ENCODE data around the gene COL6A1.
"Not testable (repeated sequence)": the region's sequence is repeated elsewhere in the genome, so short reads cannot be mapped to it uniquely, and the experiment has no call there.

Gene COL6A1

GRCh38 chr21:45954921-45955320, 26.6 kb upstream of the COL6A1 start:
- H3K9me3 Mint-ChIP-seq: no peaks in the 10 kb centered on the region
- no peak overlapping the region for H3K27ac Mint-ChIP-seq
- no peaks in the 10 kb centered on the region for H3K36me3 Mint-ChIP-seq
- peaks cover 4% of the 10 kb centered on the region for H3K4me1 Mint-ChIP-seq
- no peak overlapping the region for H3K4me3 Mint-ChIP-seq
- H3K27me3 Mint-ChIP-seq: peaks cover 7% of the 10 kb centered on the region

GRCh38 chr21:45957551-45957950, 24.0 kb upstream of the COL6A1 start:
- Mint-ChIP-seq H3K27me3 (peaks cover 7% of the 10 kb centered on the region), H3K36me3 (peaks cover 3% of the 10 kb centered on the region), H3K9me3 (no peaks in the 10 kb centered on the region), H3K4me1 (peaks cover 4% of the 10 kb centered on the region), H3K27ac (no peak overlapping the region), H3K4me3 (no peak overlapping the region)

GRCh38 chr21:45957981-45958600, 23.5 kb upstream of the COL6A1 start:
- Mint-ChIP-seq H3K4me3 (no peak overlapping the region), H3K27me3 (peaks cover 4% of the 10 kb centered on the region), H3K27ac (no peak overlapping the region), H3K4me1 (peaks cover 4% of the 10 kb centered on the region), H3K9me3 (no peaks in the 10 kb centered on the region), H3K36me3 (peaks cover 3% of the 10 kb centered on the region)

GRCh38 chr21:45959182-45959581, 22.4 kb upstream of the COL6A1 start:
- Mint-ChIP-seq H3K27ac (no peak overlapping the region), H3K27me3 (peaks cover 4% of the 10 kb centered on the region), H3K36me3 (peaks cover 5% of the 10 kb centered on the region), H3K4me1 (peaks cover 4% of the 10 kb centered on the region), H3K4me3 (no peak overlapping the region), H3K9me3 (peaks cover 7% of the 10 kb centered on the region)

- Mint-ChIP-seq H3K4me3 (no peak overlapping the region), H3K4me1 (peaks cover 4% of the 10 kb centered on the region), H3K36me3 (peaks cover 7% of the 10 kb centered on the region), H3K9me3 (peaks cover 8% of the 10 kb centered on the region), H3K27me3 (peaks cover 4% of the 10 kb centered on the region), H3K27ac (no peak overlapping the region)
These were observed 21.7 kb upstream of the COL6A1 start for GRCh38 chr21:45959779-45960390.

- H3K27ac Mint-ChIP-seq, H3K27me3 Mint-ChIP-seq, H3K4me3 Mint-ChIP-seq, H3K36me3 Mint-ChIP-seq, H3K4me1 Mint-ChIP-seq, H3K9me3 Mint-ChIP-seq: not testable (repeated sequence)
These were observed 20.2 kb upstream of the COL6A1 start for GRCh38 chr21:45961408-45961807.

- Mint-ChIP-seq H3K4me1 (peaks cover 4% of the 10 kb centered on the region), H3K4me3 (no peak overlapping the region), H3K36me3 (peaks cover 7% of the 10 kb centered on the region), H3K27me3 (no peaks in the 10 kb centered on the region), H3K27ac (no peak overlapping the region), H3K9me3 (peaks cover 8% of the 10 kb centered on the region)
These were observed 18.9 kb upstream of the COL6A1 start for GRCh38 chr21:45962531-45963231.

- Mint-ChIP-seq H3K36me3 (peaks cover 7% of the 10 kb centered on the region), H3K27ac (no peak overlapping the region), H3K9me3 (peaks cover 8% of the 10 kb centered on the region), H3K4me1 (peaks cover 2% of the 10 kb centered on the region), H3K4me3 (no peak overlapping the region), H3K27me3 (no peaks in the 10 kb centered on the region)
These were observed 18.4 kb upstream of the COL6A1 start for GRCh38 chr21:45963232-45963570.

GRCh38 chr21:45964649-45965048, 16.9 kb upstream of the COL6A1 start:
- no peaks in the 10 kb centered on the region for H3K4me1 Mint-ChIP-seq
- H3K9me3 Mint-ChIP-seq: peaks cover 8% of the 10 kb centered on the region
- H3K36me3 Mint-ChIP-seq: peaks cover 7% of the 10 kb centered on the region
- H3K27ac Mint-ChIP-seq: no peak overlapping the region
- no peak overlapping the region for H3K4me3 Mint-ChIP-seq
- H3K27me3 Mint-ChIP-seq: no peaks in the 10 kb centered on the region

- Mint-ChIP-seq H3K9me3 (peaks cover 8% of the 10 kb centered on the region), H3K27me3 (no peaks in the 10 kb centered on the region), H3K4me3 (no peak overlapping the region), H3K36me3 (peaks cover 7% of the 10 kb centered on the region), H3K27ac (no peak overlapping the region), H3K4me1 (no peaks in the 10 kb centered on the region)
These were observed 16.3 kb upstream of the COL6A1 start for GRCh38 chr21:45965084-45965809.

GRCh38 chr21:45966791-45967394, 14.7 kb upstream of the COL6A1 start:
- no peaks in the 10 kb centered on the region for H3K27me3 Mint-ChIP-seq
- H3K4me1 Mint-ChIP-seq: no peaks in the 10 kb centered on the region
- peaks cover 8% of the 10 kb centered on the region for H3K9me3 Mint-ChIP-seq
- H3K27ac Mint-ChIP-seq: no peak overlapping the region
- no peak overlapping the region for H3K4me3 Mint-ChIP-seq
- H3K36me3 Mint-ChIP-seq: peaks cover 4% of the 10 kb centered on the region

- peak overlapping the region; percentile 19 for H3K4me3 Mint-ChIP-seq
- peaks cover 2% of the 10 kb centered on the region for H3K27me3 Mint-ChIP-seq
- peaks cover 4% of the 10 kb centered on the region for H3K4me1 Mint-ChIP-seq
These were observed 11.5 kb upstream of the COL6A1 start for GRCh38 chr21:45969921-45970673.

GRCh38 chr21:45970674-45971615, 10.6 kb upstream of the COL6A1 start:
- Mint-ChIP-seq H3K4me1 (peaks cover 4% of the 10 kb centered on the region), H3K4me3 (no peak overlapping the region), H3K27ac (no peak overlapping the region), H3K27me3 (peaks cover 2% of the 10 kb centered on the region), H3K36me3 (no peaks in the 10 kb centered on the region), H3K9me3 (no peaks in the 10 kb centered on the region)

More at GRCh38 chr21:45969921-45970673, 11.5 kb upstream of the COL6A1 start:
- Mint-ChIP-seq H3K27ac (peak overlapping the region; percentile 62), H3K9me3 (no peaks in the 10 kb centered on the region), H3K36me3 (no peaks in the 10 kb centered on the region)
